ENCODE results near the gene NDUFS2. TPM values are rescaled to one million over a fixed set of nuclear protein-coding genes. Genes with fewer than 3 reads are reported as not detected.

NDUFS2 gene
- total and polyA plus RNA-seq, 2 experiments from 2014 or later: 183 to 367 TPM

- TF ChIP-seq, protein P1, sequence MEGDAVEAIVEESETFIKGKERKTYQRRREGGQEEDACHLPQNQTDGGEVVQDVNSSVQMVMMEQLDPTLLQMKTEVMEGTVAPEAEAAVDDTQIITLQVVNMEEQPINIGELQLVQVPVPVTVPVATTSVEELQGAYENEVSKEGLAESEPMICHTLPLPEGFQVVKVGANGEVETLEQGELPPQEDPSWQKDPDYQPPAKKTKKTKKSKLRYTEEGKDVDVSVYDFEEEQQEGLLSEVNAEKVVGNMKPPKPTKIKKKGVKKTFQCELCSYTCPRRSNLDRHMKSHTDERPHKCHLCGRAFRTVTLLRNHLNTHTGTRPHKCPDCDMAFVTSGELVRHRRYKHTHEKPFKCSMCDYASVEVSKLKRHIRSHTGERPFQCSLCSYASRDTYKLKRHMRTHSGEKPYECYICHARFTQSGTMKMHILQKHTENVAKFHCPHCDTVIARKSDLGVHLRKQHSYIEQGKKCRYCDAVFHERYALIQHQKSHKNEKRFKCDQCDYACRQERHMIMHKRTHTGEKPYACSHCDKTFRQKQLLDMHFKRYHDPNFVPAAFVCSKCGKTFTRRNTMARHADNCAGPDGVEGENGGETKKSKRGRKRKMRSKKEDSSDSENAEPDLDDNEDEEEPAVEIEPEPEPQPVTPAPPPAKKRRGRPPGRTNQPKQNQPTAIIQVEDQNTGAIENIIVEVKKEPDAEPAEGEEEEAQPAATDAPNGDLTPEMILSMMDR (IDR thresholded peaks at IDR 0.05; ENCODE audit: low read depth, low read length): no peak
- H3K4me3 ChIP-seq: no peak overlapping the region
- DNase-seq (ENCODE audit: low read depth in 1 of 2, low spot score in 1 of 2): no peak
- no peaks in the 10 kb centered on the region for H3K36me3 ChIP-seq
- H3K9me3 ChIP-seq (ENCODE audit: low read depth): no peaks in the 10 kb centered on the region
- H3K4me1 ChIP-seq (ENCODE audit: low read depth): peaks cover 15% of the 10 kb centered on the region
- no peaks in the 10 kb centered on the region for H3K27me3 ChIP-seq
- H3K27ac ChIP-seq: no peak overlapping the region
Measured at GRCh38 chr1:161228032-161228431, 25.9 kb downstream of the NDUFS2 start.

- TF ChIP-seq, protein P1 (IDR thresholded peaks at IDR 0.05; ENCODE audit: low read depth, low read length): no peak
- Histone ChIP-seq H3K4me1 (ENCODE audit: low read depth) (peaks cover 15% of the 10 kb centered on the region), H3K4me3 (no peak overlapping the region), H3K27ac (no peak overlapping the region), H3K27me3 (no peaks in the 10 kb centered on the region), H3K36me3 (no peaks in the 10 kb centered on the region), H3K9me3 (ENCODE audit: low read depth) (no peaks in the 10 kb centered on the region)
- DNase-seq (ENCODE audit: low read depth in 1 of 2, low spot score in 1 of 2): peak in 1 of 2 donors; percentile 38
Measured at GRCh38 chr1:161229896-161230295, 27.7 kb downstream of the NDUFS2 start.

DNA sequence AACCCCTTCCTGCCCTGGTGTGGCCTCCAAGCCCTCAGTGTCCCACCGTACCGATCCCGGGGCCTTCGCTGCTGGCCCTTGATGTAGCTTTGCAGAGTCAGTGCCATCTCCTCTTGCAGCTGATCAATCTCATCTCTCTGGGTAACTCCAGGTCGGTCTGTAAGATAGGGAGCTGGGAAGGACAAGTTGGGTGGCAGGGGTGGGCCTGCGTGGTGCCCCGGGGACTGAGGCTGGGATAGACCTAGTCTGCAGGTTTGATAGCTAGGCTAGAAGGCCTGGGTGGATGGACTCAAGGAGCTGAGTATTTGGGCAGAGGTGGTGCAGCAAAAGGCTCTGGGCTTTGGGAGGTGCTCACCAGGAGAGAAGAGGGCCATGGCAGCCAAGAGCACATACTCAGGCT, 28.6 kb downstream of the NDUFS2 start:
- Histone ChIP-seq H3K9me3 (ENCODE audit: low read depth) (no peaks in the 10 kb centered on the region), H3K27ac (no peak overlapping the region), H3K4me1 (ENCODE audit: low read depth) (peaks cover 11% of the 10 kb centered on the region), H3K27me3 (no peaks in the 10 kb centered on the region), H3K4me3 (no peak overlapping the region), H3K36me3 (no peaks in the 10 kb centered on the region)
- TF ChIP-seq, protein P1 (IDR thresholded peaks at IDR 0.05; ENCODE audit: low read depth, low read length): no peak
- DNase-seq (ENCODE audit: low read depth in 1 of 2, low spot score in 1 of 2): no peak

DNA sequence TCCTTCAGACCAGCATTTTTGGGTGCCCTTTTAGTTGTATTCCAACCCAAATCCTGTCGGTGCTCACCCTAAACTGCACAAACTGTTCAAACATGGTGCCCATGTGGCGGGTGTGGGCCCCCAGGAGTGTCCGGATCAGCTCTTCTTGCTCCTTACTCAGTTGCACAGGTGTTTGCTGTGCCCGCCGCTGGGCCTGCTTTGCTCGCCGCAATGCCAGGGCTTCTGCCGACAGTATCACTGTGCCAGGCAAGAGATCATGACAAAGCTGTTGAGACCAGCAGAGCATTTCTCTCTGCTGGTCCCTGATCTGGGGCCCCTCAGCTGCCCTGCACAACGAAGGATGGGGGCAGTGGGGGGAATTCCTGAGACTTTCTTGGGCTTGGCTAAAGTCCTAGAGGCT, 30.9 kb downstream of the NDUFS2 start:
- Histone ChIP-seq H3K9me3 (ENCODE audit: low read depth) (no peaks in the 10 kb centered on the region), H3K4me1 (ENCODE audit: low read depth) (peaks cover 7% of the 10 kb centered on the region), H3K27ac (no peak overlapping the region), H3K36me3 (no peaks in the 10 kb centered on the region), H3K27me3 (no peaks in the 10 kb centered on the region), H3K4me3 (no peak overlapping the region)
- no peak for DNase-seq (ENCODE audit: low read depth in 1 of 2, low spot score in 1 of 2)
- TF ChIP-seq, protein P1 (IDR thresholded peaks at IDR 0.05; ENCODE audit: low read depth, low read length): no peak

DNA sequence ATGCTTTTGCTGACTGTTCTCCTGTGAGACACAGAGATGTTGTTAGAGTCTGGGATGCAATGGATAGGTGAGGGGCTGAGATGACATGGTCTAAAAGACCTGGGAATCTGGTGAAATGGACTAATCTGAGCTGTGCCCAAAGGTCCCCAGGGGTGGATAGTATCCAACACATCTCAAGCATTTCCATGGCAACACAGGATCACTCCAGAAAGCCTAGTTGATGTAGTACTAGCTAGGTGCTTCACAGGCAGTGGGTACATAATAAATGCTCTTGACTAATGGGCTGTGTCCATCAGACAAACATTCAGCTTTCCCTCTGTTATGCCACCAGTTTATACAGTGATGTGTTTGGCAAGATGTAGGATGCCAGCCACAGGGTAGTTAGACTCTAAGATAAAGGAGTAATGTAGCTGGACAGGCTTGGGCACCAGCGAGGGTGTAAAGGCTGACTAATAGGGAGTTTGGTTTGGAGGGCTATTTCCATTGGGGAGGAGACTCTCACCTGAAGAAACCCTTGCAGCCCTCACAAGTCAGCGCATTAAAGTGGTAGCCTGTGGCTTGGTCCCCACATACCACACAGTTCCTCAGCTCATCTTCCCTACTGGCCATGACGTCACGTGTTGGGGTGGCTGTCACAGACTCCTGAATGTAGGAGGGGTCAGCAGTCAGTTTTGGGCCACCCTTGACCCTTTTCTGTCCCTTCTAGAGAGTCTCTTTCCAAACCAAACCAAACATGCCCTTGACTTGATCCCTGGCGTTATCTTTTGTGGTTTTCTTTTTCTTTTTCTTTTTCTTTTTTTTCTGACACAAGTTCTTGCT, 34.0 kb downstream of the NDUFS2 start:
- TF ChIP-seq, protein P1 (IDR thresholded peaks at IDR 0.05; ENCODE audit: low read depth, low read length): no peak
- no peaks in the 10 kb centered on the region for H3K9me3 ChIP-seq (ENCODE audit: low read depth)
- no peaks in the 10 kb centered on the region for H3K36me3 ChIP-seq
- DNase-seq (ENCODE audit: low read depth in 1 of 2, low spot score in 1 of 2): no peak
- H3K4me3 ChIP-seq: no peak overlapping the region
- peaks cover 7% of the 10 kb centered on the region for H3K4me1 ChIP-seq (ENCODE audit: low read depth)
- H3K27me3 ChIP-seq: no peaks in the 10 kb centered on the region
- H3K27ac ChIP-seq: no peak overlapping the region
